ENCODE measurements around the gene SOS1.
"Not testable (repeated sequence)": the region's sequence is repeated elsewhere in the genome, so short reads cannot be mapped to it uniquely, and the experiment has no call there.

SOS1 gene

GRCh38 chr2:39145906-39146421, 25.1 kb upstream of the SOS1 start:
- peaks cover 1% of the 10 kb centered on the region for H3K9me3 Mint-ChIP-seq
- DNase-seq, result no peak
- no peak overlapping the region for H3K4me3 Mint-ChIP-seq

GRCh38 chr2:39144416-39144815, 23.6 kb upstream of the SOS1 start:
- CTCF ChIA-PET, result no interaction called here
- no peaks in the 10 kb centered on the region for H3K27me3 Mint-ChIP-seq
- peaks cover 1% of the 10 kb centered on the region for H3K9me3 Mint-ChIP-seq
- H3K27ac Mint-ChIP-seq, result no peak overlapping the region
- peaks cover 46% of the 10 kb centered on the region for H3K4me1 Mint-ChIP-seq
- H3K36me3 Mint-ChIP-seq, result peaks cover 7% of the 10 kb centered on the region
- no peak for DNase-seq
- no peak overlapping the region for H3K4me3 Mint-ChIP-seq

More at GRCh38 chr2:39145906-39146421, 25.1 kb upstream of the SOS1 start:
- CTCF ChIA-PET, result interaction anchor here (0.9 kb wide), 1 partner anchor 83 kb away, joined by 4 read pairs; no protein-coding TSS in a partner anchor
- Mint-ChIP-seq H3K27ac (no peak overlapping the region), H3K36me3 (peaks cover 7% of the 10 kb centered on the region), H3K4me1 (peaks cover 45% of the 10 kb centered on the region), H3K27me3 (no peaks in the 10 kb centered on the region)

GRCh38 chr2:39142904-39143605, 22.2 kb upstream of the SOS1 start:
- Mint-ChIP-seq H3K4me1 (peaks cover 59% of the 10 kb centered on the region), H3K27ac (peak overlapping the region; percentile 90), H3K27me3 (no peaks in the 10 kb centered on the region), H3K4me3 (no peak overlapping the region), H3K9me3 (no peaks in the 10 kb centered on the region), H3K36me3 (peaks cover 6% of the 10 kb centered on the region)
- CTCF ChIA-PET, result interaction anchor here (0.8 kb wide), 1 partner anchor 195 kb away, joined by 3 read pairs; no protein-coding TSS in a partner anchor
- DNase-seq, result no peak

- no peaks in the 10 kb centered on the region for H3K9me3 Mint-ChIP-seq
- peak overlapping the region; percentile 8 for H3K4me3 Mint-ChIP-seq
- H3K36me3 Mint-ChIP-seq, result peaks cover 7% of the 10 kb centered on the region
- CTCF ChIA-PET, result no interaction called here
- no peaks in the 10 kb centered on the region for H3K27me3 Mint-ChIP-seq
- peak; percentile 52 for DNase-seq
- peaks cover 71% of the 10 kb centered on the region for H3K4me1 Mint-ChIP-seq
- H3K27ac Mint-ChIP-seq, result peak overlapping the region; percentile 90
Measured at GRCh38 chr2:39141334-39142271, 20.8 kb upstream of the SOS1 start.

GRCh38 chr2:39140948-39141333, 20.1 kb upstream of the SOS1 start:
- H3K4me1 Mint-ChIP-seq, result peaks cover 78% of the 10 kb centered on the region
- H3K36me3 Mint-ChIP-seq, result not testable (repeated sequence)

GRCh38 chr2:39140322-39140847, 19.5 kb upstream of the SOS1 start:
- H3K36me3 Mint-ChIP-seq, result peaks cover 7% of the 10 kb centered on the region
- H3K4me1 Mint-ChIP-seq, result peaks cover 83% of the 10 kb centered on the region
- no peak overlapping the region for H3K4me3 Mint-ChIP-seq
- CTCF ChIA-PET, result no interaction called here
- H3K27ac Mint-ChIP-seq, result peak overlapping the region; percentile 28
- H3K9me3 Mint-ChIP-seq, result no peaks in the 10 kb centered on the region
- no peaks in the 10 kb centered on the region for H3K27me3 Mint-ChIP-seq
- DNase-seq, result no peak

More at GRCh38 chr2:39140948-39141333, 20.1 kb upstream of the SOS1 start:
- CTCF ChIA-PET, H3K9me3 Mint-ChIP-seq, H3K4me3 Mint-ChIP-seq, DNase-seq, H3K27me3 Mint-ChIP-seq: not testable (repeated sequence)
- H3K27ac Mint-ChIP-seq, result peak overlapping the region; percentile 90

- peaks cover 7% of the 10 kb centered on the region for H3K36me3 Mint-ChIP-seq
- H3K4me1 Mint-ChIP-seq, result peaks cover 85% of the 10 kb centered on the region
- H3K4me3 Mint-ChIP-seq, result no peak overlapping the region
- H3K27ac Mint-ChIP-seq, result peak overlapping the region; percentile 26
- H3K9me3 Mint-ChIP-seq, result no peaks in the 10 kb centered on the region
- CTCF ChIA-PET, result no interaction called here
- DNase-seq, result no peak
- H3K27me3 Mint-ChIP-seq, result no peaks in the 10 kb centered on the region
Measured at GRCh38 chr2:39139511-39140237, 18.8 kb upstream of the SOS1 start.

- Mint-ChIP-seq H3K27ac (peak overlapping the region; percentile 26), H3K9me3 (no peaks in the 10 kb centered on the region), H3K36me3 (peaks cover 12% of the 10 kb centered on the region), H3K4me3 (no peak overlapping the region), H3K27me3 (no peaks in the 10 kb centered on the region), H3K4me1 (peaks cover 88% of the 10 kb centered on the region)
- no peak for DNase-seq
- CTCF ChIA-PET, result no interaction called here
Measured at GRCh38 chr2:39138837-39139211, 18.0 kb upstream of the SOS1 start.

- H3K4me3 Mint-ChIP-seq, H3K27me3 Mint-ChIP-seq, H3K9me3 Mint-ChIP-seq, CTCF ChIA-PET, DNase-seq: not testable (repeated sequence)
- Mint-ChIP-seq H3K27ac (peak overlapping the region; percentile 35), H3K4me1 (peaks cover 88% of the 10 kb centered on the region), H3K36me3 (peaks cover 12% of the 10 kb centered on the region)
Measured at GRCh38 chr2:39138187-39138836, 17.5 kb upstream of the SOS1 start.

- Mint-ChIP-seq H3K36me3 (peaks cover 8% of the 10 kb centered on the region), H3K27ac (peak overlapping the region; percentile 78), H3K4me3 (peak overlapping the region; percentile 21), H3K9me3 (no peaks in the 10 kb centered on the region), H3K27me3 (no peaks in the 10 kb centered on the region), H3K4me1 (peaks cover 84% of the 10 kb centered on the region)
- no peak for DNase-seq
- CTCF ChIA-PET, result no interaction called here
Measured at GRCh38 chr2:39136799-39137198, 15.9 kb upstream of the SOS1 start.

GRCh38 chr2:39135690-39136259, 14.9 kb upstream of the SOS1 start:
- Mint-ChIP-seq H3K27me3 (no peaks in the 10 kb centered on the region), H3K27ac (peak overlapping the region; percentile 78), H3K36me3 (peaks cover 5% of the 10 kb centered on the region), H3K4me1 (peaks cover 86% of the 10 kb centered on the region), H3K9me3 (no peaks in the 10 kb centered on the region), H3K4me3 (peak overlapping the region; percentile 1)
- DNase-seq, result peak; percentile 27
- CTCF ChIA-PET, result no interaction called here

GRCh38 chr2:39133215-39133851, 12.5 kb upstream of the SOS1 start:
- Mint-ChIP-seq H3K27ac (peak overlapping the region; percentile 53), H3K36me3 (peaks cover 12% of the 10 kb centered on the region), H3K4me1 (peaks cover 86% of the 10 kb centered on the region), H3K4me3 (no peak overlapping the region), H3K27me3 (no peaks in the 10 kb centered on the region), H3K9me3 (no peaks in the 10 kb centered on the region)
- no peak for DNase-seq
- CTCF ChIA-PET, result interaction anchor here (1.1 to 1.8 kb wide), 4 partner anchors 9 to 94 kb away, joined by 3 to 6 read pairs (median 3); no protein-coding TSS in a partner anchor
